ENCODE measurements around the gene SLC52A1. TPM values are rescaled to one million over a fixed set of nuclear protein-coding genes. Genes with fewer than 3 reads are reported as not detected.

SLC52A1 gene
- total RNA-seq, 6 experiments from 2014 or later, result 0.13 to 0.20 TPM; not detected in 4

DNA sequence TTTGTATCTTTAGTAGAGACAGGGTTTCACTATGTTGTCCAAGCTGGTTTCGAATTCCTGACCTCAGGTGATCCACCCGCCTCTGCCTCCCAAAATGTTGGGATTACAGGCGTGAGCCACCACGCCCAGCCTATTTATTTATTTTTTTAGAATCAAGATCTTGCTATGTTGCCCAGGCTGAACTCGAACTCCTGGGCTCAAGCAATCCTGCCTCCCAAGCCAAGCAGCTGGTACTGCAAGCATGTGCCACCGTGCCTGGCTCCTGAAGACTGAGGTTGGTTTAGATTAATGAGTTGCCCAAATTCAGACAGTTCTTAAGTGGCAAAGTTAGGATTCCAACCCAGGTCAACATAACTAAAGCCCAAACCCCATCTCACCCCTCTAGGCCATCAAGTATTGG, 7.9 kb downstream of the SLC52A1 start:
- WGBS (ENCODE audit: insufficient coverage, low coverage, low lambda C conversion rate, missing lambda C conversion rate), result 93% methylated on average over 3 of the region's 6 CpGs
- no peak for TF ChIP-seq POLR2A (IDR thresholded peaks at IDR 0.05)
- TF ChIP-seq, protein P1, sequence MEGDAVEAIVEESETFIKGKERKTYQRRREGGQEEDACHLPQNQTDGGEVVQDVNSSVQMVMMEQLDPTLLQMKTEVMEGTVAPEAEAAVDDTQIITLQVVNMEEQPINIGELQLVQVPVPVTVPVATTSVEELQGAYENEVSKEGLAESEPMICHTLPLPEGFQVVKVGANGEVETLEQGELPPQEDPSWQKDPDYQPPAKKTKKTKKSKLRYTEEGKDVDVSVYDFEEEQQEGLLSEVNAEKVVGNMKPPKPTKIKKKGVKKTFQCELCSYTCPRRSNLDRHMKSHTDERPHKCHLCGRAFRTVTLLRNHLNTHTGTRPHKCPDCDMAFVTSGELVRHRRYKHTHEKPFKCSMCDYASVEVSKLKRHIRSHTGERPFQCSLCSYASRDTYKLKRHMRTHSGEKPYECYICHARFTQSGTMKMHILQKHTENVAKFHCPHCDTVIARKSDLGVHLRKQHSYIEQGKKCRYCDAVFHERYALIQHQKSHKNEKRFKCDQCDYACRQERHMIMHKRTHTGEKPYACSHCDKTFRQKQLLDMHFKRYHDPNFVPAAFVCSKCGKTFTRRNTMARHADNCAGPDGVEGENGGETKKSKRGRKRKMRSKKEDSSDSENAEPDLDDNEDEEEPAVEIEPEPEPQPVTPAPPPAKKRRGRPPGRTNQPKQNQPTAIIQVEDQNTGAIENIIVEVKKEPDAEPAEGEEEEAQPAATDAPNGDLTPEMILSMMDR (IDR thresholded peaks at IDR 0.05), result no peak
- H3K9me3 ChIP-seq, result no peaks in the 10 kb centered on the region

DNA sequence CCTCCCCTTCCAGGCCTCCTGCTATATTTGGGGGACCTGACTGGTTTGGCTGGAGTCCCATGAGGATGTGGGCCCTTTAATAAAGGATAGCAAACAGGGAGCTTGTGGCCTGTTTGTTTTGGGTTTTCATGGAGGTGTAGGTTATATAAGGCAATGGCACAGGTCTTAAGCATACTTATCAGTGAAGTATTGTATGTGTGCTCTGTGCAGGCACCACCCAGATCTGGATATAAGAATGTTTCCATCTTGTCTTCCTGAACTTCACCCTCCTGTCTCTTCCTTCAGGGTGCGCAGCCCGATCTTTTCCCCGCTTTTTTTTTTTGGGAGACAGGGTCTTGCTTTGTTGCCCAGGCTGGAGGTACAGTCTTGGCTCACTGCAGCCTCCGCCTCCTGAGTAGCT, 10.6 kb downstream of the SLC52A1 start:
- intact Hi-C loops (cut with DNase I), result no loop called here
- WGBS (ENCODE audit: insufficient coverage, low coverage, low lambda C conversion rate, missing lambda C conversion rate), result 100% methylated on average over 3 of the region's 4 CpGs
- no peaks in the 10 kb centered on the region for H3K27me3 ChIP-seq
- peaks cover 0 to 41% (median 25%) of the 10 kb centered on the region in 4 donors for H3K36me3 ChIP-seq
- ATAC-seq (no peak), DNase-seq (no peak)
- TF ChIP-seq, protein P1 (IDR thresholded peaks at IDR 0.05), result no peak
- TF ChIP-seq POLR2A (IDR thresholded peaks at IDR 0.05), result no peak
- H3K27ac ChIP-seq, result no peak overlapping the region
- H3K9me3 ChIP-seq, result no peaks in the 10 kb centered on the region
- H3K4me3 ChIP-seq, result no peak overlapping the region
- no peaks in the 10 kb centered on the region for H3K4me1 ChIP-seq

More for the DNA sequence above, 7.9 kb downstream of the SLC52A1 start:
- Histone ChIP-seq H3K27me3 (no peaks in the 10 kb centered on the region), H3K4me1 (peaks cover 0 to 4% (median 1%) of the 10 kb centered on the region in 4 donors), H3K4me3 (no peak overlapping the region), H3K36me3 (peaks cover 0 to 14% (median 7%) of the 10 kb centered on the region in 4 donors), H3K27ac (no peak overlapping the region)
- ATAC-seq (no peak), DNase-seq (no peak)
- intact Hi-C loops (cut with DNase I), result no loop called here

DNA sequence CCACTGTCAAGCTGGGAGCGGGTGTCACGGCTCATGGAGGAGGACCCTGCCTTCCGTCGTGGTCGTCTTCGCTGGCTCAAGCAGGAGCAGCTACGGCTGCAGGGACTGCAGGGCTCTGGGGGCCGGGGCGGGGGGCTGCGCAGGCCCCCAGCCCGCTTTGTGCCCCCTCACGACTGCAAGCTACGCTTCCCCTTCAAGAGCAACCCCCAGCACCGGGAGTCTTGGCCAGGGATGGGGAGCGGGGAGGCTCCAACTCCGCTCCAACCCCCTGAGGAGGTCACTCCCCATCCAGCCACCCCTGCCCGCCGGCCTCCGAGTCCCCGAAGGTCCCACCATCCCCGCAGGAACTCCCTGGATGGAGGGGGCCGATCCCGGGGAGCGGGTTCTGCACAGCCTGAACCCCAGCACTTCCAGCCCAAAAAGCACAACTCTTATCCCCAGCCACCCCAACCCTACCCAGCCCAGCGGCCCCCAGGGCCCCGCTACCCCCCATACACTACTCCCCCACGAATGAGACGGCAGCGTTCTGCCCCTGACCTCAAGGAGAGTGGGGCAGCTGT, 11.6 kb downstream of the SLC52A1 start:
- H3K4me3 ChIP-seq, result no peak overlapping the region
- peaks cover 0 to 51% (median 32%) of the 10 kb centered on the region in 4 donors for H3K36me3 ChIP-seq
- ATAC-seq (peak in 1 of 4 donors; percentile 11), DNase-seq (no peak)
- H3K9me3 ChIP-seq, result no peaks in the 10 kb centered on the region
- TF ChIP-seq POLR2A (IDR thresholded peaks at IDR 0.05), result no peak
- TF ChIP-seq, protein P1 (IDR thresholded peaks at IDR 0.05), result no peak
- no peaks in the 10 kb centered on the region for H3K4me1 ChIP-seq
- WGBS (ENCODE audit: insufficient coverage, low coverage, low lambda C conversion rate, missing lambda C conversion rate), result 82% methylated on average over 11 of the region's 29 CpGs
- intact Hi-C loops (cut with DNase I), result no loop called here
- no peaks in the 10 kb centered on the region for H3K27me3 ChIP-seq
- no peak overlapping the region for H3K27ac ChIP-seq

DNA sequence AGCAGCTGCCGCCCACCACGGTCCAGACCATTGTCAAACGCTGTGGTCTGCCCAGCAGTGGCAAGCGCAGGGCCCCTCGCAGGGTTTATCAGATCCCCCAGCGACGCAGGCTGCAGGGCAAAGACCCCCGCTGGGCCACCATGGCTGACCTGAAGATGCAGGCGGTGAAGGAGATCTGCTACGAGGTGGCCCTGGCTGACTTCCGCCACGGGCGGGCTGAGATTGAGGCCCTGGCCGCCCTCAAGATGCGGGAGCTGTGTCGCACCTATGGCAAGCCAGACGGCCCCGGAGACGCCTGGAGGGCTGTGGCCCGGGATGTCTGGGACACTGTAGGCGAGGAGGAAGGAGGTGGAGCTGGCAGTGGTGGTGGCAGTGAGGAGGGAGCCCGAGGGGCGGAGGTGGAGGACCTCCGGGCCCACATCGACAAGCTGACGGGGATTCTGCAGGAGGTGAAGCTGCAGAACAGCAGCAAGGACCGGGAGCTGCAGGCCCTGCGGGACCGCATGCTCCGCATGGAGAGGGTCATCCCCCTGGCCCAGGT, 13.0 kb downstream of the SLC52A1 start:
- Histone ChIP-seq H3K27ac (no peak overlapping the region), H3K4me3 (no peak overlapping the region), H3K27me3 (no peaks in the 10 kb centered on the region), H3K36me3 (peaks cover 0 to 62% (median 36%) of the 10 kb centered on the region in 4 donors), H3K9me3 (no peaks in the 10 kb centered on the region), H3K4me1 (no peaks in the 10 kb centered on the region)
- intact Hi-C loops (cut with DNase I), result no loop called here
- 100% methylated on average over 5 of the region's 30 CpGs for WGBS (ENCODE audit: insufficient coverage, low coverage, low lambda C conversion rate, missing lambda C conversion rate)
- no peak for TF ChIP-seq POLR2A (IDR thresholded peaks at IDR 0.05)
- DNase-seq, result no peak
- no peak for ATAC-seq

DNA sequence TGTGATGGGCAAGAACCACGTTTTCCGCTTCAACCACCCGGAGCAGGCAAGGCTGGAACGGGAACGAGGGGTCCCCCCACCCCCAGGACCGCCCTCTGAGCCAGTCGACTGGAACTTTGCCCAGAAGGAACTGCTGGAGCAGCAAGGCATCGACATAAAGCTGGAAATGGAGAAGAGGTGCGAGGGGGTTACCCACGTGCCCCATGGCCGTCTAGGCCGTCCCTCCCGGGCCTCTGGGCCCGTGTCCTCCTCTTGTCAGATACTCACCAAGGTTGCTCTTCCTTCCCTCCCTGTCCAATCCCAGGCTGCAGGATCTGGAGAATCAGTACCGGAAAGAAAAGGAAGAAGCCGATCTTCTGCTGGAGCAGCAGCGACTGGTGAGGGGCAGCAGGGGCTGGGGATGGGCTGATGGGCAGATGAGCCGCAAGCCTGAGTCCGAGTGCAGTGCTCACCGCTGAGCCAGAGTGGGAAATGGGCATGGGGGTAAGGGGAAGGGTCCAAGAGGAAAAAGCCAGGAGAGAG, 14.7 kb downstream of the SLC52A1 start:
- ATAC-seq (no peak), DNase-seq (no peak)
- TF ChIP-seq, protein P1 (IDR thresholded peaks at IDR 0.05), result no peak
- TF ChIP-seq POLR2A (IDR thresholded peaks at IDR 0.05), result no peak
- Histone ChIP-seq H3K4me3 (no peak overlapping the region), H3K36me3 (peaks cover 0 to 77% (median 43%) of the 10 kb centered on the region in 4 donors), H3K9me3 (no peaks in the 10 kb centered on the region), H3K4me1 (no peaks in the 10 kb centered on the region), H3K27ac (no peak overlapping the region), H3K27me3 (no peaks in the 10 kb centered on the region)
- 97% methylated on average over 12 of the region's 20 CpGs for WGBS (ENCODE audit: insufficient coverage, low coverage, low lambda C conversion rate, missing lambda C conversion rate)
- intact Hi-C loops (cut with DNase I), result no loop called here
